ENCODE results near the gene SOX5.

- TF ChIP-seq SRF (CRISPR knock-in tag; IDR thresholded peaks at IDR 0.05) (no peak), POLR2A (conservative IDR thresholded peaks at IDR 0.05) (no peak), EGR1 (conservative IDR thresholded peaks at IDR 0.05) (no peak), NBN (IDR thresholded peaks at IDR 0.05; ENCODE audit: low read depth) (no peak), ELF2 (CRISPR knock-in tag; IDR thresholded peaks at IDR 0.05) (no peak)
Measured at GRCh38 chr12:23927907-23928306, 21.6 kb downstream of the SOX5 start.
